Esophagus muscularis mucosa (tissue), 4 donors: ENCODE results near the gene SYNJ2. TPM values are rescaled to one million over a fixed set of nuclear protein-coding genes. Genes with fewer than 3 reads are reported as not detected.

ENCODE experiments used
- DNase-seq: peaks from one replicate; pipeline ENCODE4 v3.0.0-alpha.2; 2017; ENCODE audit errors: extremely low spot score
- H3K27ac ChIP-seq, 4 donors: fragments of 200-600 bp; sonication (generic); replicated peaks in 1 of 4; 1 replicate in 3 of 4; 2 replicates in 1 of 4; pipeline ENCODE4 v1.5.1; 2016 to 2019; ENCODE audit warnings: mild to moderate bottlenecking in 1 of 4
- H3K27me3 ChIP-seq, 4 donors: fragments of 200-600 bp; sonication (generic); one replicate each; pipeline versions ENCODE4 v1.5.1 to v1.6.0; 2016 to 2019
- H3K36me3 ChIP-seq, 4 donors: fragments of 200-600 bp; sonication (generic); one replicate each; pipeline ENCODE4 v1.5.1; 2016 to 2019
- H3K4me1 ChIP-seq, 4 donors: fragments of 200-600 bp; sonication (generic); one replicate each; pipeline ENCODE4 v1.5.1; 2016 to 2019
- H3K4me3 ChIP-seq, 4 donors: fragments of 200-600 bp; sonication (generic); 1 replicate in 2 of 4; 2 replicates in 2 of 4; pipeline ENCODE4 v1.5.1; 2016 to 2019; ENCODE audit warnings: mild to moderate bottlenecking in 4 of 4, moderate library complexity in 1 of 4
- H3K9me3 ChIP-seq, 4 donors: fragments of 200-600 bp; sonication (generic); 1 replicate in 3 of 4; 2 replicates in 1 of 4; pipeline ENCODE4 v1.5.1; 2016 to 2019
- CTCF ChIP-seq, 3 experiments: fragments of 200-600 bp in 2 of 3; fragments of 450-650 bp in 1 of 3; sonication (generic) in 2 of 3; IDR thresholded peaks; one replicate each; pipeline ENCODE4 v1.5.1; 2017 to 2019; ENCODE audit warnings: antibody characterized with exemption in 3 of 3, mild to moderate bottlenecking in 2 of 3, moderate library complexity in 1 of 3
- EP300 ChIP-seq: sonication (generic); formaldehyde crosslinking; IDR thresholded peaks from one replicate; pipeline ENCODE4 v1.6.1; 2017; ENCODE audit warnings: antibody characterized with exemption
- POLR2A ChIP-seq: fragments of 450-650 bp; IDR thresholded peaks from one replicate; pipeline ENCODE4 v1.6.1; 2017; ENCODE audit warnings: antibody characterized with exemption, moderate library complexity, mild to moderate bottlenecking, low read depth
- POLR2AphosphoS5 ChIP-seq, 2 donors: sonication (generic); formaldehyde crosslinking; IDR thresholded peaks; one replicate each; pipeline ENCODE4 v1.6.1; 2017; ENCODE audit warnings: antibody characterized with exemption in 2 of 2
- whole genome bisulfite sequencing: methylation state at CpG from one replicate; pipeline ENCODE4 v1.1.5; 2018; 5-methylcytosine and 5-hydroxymethylcytosine counted together
- intact Hi-C: fragments of 100-400 bp; cut with DNase I; formaldehyde crosslinking; loops from one replicate; pipeline ENCODE4 v1.15.1; 2023
- total RNA-seq, 4 donors: library from RNA; depleted of rRNA; stranded (reverse); fragments of >200 nt; gene quantifications; one replicate each; pipeline versions ENCODE4 v1.1.0 to v1.2.1, GENCODE V29; 2016

The SYNJ2 gene
- total RNA-seq, 4 donors from 2014 or later: 17.0 to 25.3 (median 25.1) TPM

- no peak for DNase-seq
- 18% methylated on average over 11 of the region's 21 CpGs for WGBS
- peaks cover 35 to 42% (median 39%) of the 10 kb centered on the region in 4 donors for H3K4me1 ChIP-seq
- peak; percentile 36 to 85 for TF ChIP-seq POLR2AphosphoS5 (IDR thresholded peaks at IDR 0.05)
- TF ChIP-seq EP300: no peak
- TF ChIP-seq CTCF (IDR thresholded peaks at IDR 0.05): peak in 2 of 3 experiments; percentile 21 to 47
- intact Hi-C loops: no loop called here
- H3K27me3 ChIP-seq: no peaks in the 10 kb centered on the region
- H3K36me3 ChIP-seq: peaks cover 0 to 7% (median 0%) of the 10 kb centered on the region in 4 donors
- peak overlapping the region; percentile 61 to 75 (median 68) for H3K27ac ChIP-seq
- H3K4me3 ChIP-seq: peak overlapping the region; percentile 15 to 28 (median 22)
- no peaks in the 10 kb centered on the region for H3K9me3 ChIP-seq
These were observed 44.6 kb downstream of the SYNJ2 start for GRCh38 chr6:158026054-158026900.

GRCh38 chr6:158026901-158027589 lies 45.4 kb downstream of the SYNJ2 start:
- intact Hi-C loops: no loop called here
- Histone ChIP-seq H3K9me3 (no peaks in the 10 kb centered on the region), H3K27me3 (no peaks in the 10 kb centered on the region), H3K27ac (peak overlapping the region; percentile 61 to 75 (median 68)), H3K4me1 (peaks cover 43 to 48% (median 45%) of the 10 kb centered on the region in 4 donors), H3K4me3 (peak overlapping the region in 1 of 4 donors; percentile 28), H3K36me3 (peaks cover 0 to 7% (median under 1%) of the 10 kb centered on the region in 4 donors)
- no peak for DNase-seq
- WGBS: 94% methylated on average over 16 of the region's 23 CpGs
- TF ChIP-seq POLR2A (no peak), EP300 (no peak), POLR2AphosphoS5 (IDR thresholded peaks at IDR 0.05) (no peak), CTCF (IDR thresholded peaks at IDR 0.05) (no peak)

GRCh38 chr6:158027590-158028285 lies 46.1 kb downstream of the SYNJ2 start:
- H3K9me3 ChIP-seq: no peaks in the 10 kb centered on the region
- peaks cover 0 to 7% (median 2%) of the 10 kb centered on the region in 4 donors for H3K36me3 ChIP-seq
- H3K27me3 ChIP-seq: no peaks in the 10 kb centered on the region
- intact Hi-C loops: no loop called here
- H3K4me3 ChIP-seq: no peak overlapping the region
- WGBS: 71% methylated on average over 18 of the region's 22 CpGs
- H3K4me1 ChIP-seq: peaks cover 49 to 55% (median 51%) of the 10 kb centered on the region in 4 donors
- no peak for DNase-seq
- H3K27ac ChIP-seq: peak overlapping the region; percentile 61 to 75 (median 68)
- TF ChIP-seq POLR2AphosphoS5 (IDR thresholded peaks at IDR 0.05) (no peak), CTCF (IDR thresholded peaks at IDR 0.05) (no peak), POLR2A (no peak), EP300 (no peak)

DNA sequence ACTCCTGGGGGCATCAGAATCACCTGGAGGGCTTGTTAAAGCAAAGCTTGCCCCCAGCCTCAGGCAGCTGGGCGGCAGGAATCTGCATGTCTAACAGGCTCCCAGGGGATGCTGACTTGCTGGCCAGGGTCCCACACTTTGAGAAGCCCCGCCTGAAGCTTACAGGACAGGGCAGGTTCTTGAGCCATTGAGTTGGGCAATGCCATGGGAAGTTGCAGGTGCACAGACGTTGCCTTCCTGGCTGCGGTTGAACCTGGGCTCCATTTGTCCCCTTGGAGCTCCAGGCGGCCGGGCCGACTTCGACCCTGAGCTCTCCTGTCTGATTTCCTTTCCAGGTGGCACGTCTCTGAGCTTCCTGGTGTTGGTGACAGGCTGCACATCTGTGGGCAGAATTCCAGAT lies 46.8 kb downstream of the SYNJ2 start:
- peak overlapping the region in 2 of 4 donors; percentile 62 to 75 for H3K27ac ChIP-seq
- TF ChIP-seq CTCF (IDR thresholded peaks at IDR 0.05) (no peak), EP300 (no peak), POLR2A (no peak)
- no peak for DNase-seq
- 89% methylated on average over 4 of the region's 9 CpGs for WGBS
- no peaks in the 10 kb centered on the region for H3K27me3 ChIP-seq
- H3K4me3 ChIP-seq: no peak overlapping the region
- H3K36me3 ChIP-seq: peaks cover 0 to 11% (median 3%) of the 10 kb centered on the region in 4 donors
- H3K9me3 ChIP-seq: no peaks in the 10 kb centered on the region
- peaks cover 54 to 60% (median 57%) of the 10 kb centered on the region in 4 donors for H3K4me1 ChIP-seq
- intact Hi-C loops: no loop called here
